H9 (cell line): ENCODE measurements around the gene ITGB6. TPM values are rescaled to one million over a fixed set of nuclear protein-coding genes. Genes with fewer than 3 reads are reported as not detected.

Experiments
- DNase-seq: peaks from one replicate; pipeline ENCODE4 v3.0.0-alpha.2; 2017
- H2AFZ ChIP-seq: one replicate; pipeline ENCODE4 v1.6.1; 2013; ENCODE audit warnings: mild to moderate bottlenecking, low read length, control low read depth, moderate library complexity
- H2AK5ac ChIP-seq: 2 replicates; pipeline ENCODE4 v1.6.1; 2013; ENCODE audit warnings: low read length, control low read depth, mixed read lengths; ENCODE audit not compliant: insufficient read length
- H2BK120ac ChIP-seq: one replicate; pipeline ENCODE4 v1.6.1; 2013; ENCODE audit warnings: low read depth, mild to moderate bottlenecking, low read length, control low read depth, inconsistent platforms; ENCODE audit not compliant: poor library complexity, severe bottlenecking
- H2BK12ac ChIP-seq: 2 replicates; pipeline ENCODE4 v1.6.1; 2013; ENCODE audit warnings: low read length, control low read depth, mixed read lengths, low read depth; ENCODE audit not compliant: insufficient read length
- H2BK15ac ChIP-seq: 2 replicates; pipeline ENCODE4 v1.6.1; 2013; ENCODE audit warnings: low read depth, low read length, control low read depth
- H2BK20ac ChIP-seq: one replicate; pipeline ENCODE4 v1.6.1; 2013; ENCODE audit warnings: low read depth, mild to moderate bottlenecking, low read length, control low read depth, inconsistent platforms; ENCODE audit not compliant: poor library complexity, severe bottlenecking
- H2BK5ac ChIP-seq: 2 replicates; pipeline ENCODE4 v1.6.1; 2013; ENCODE audit warnings: low read length, control low read depth, mixed read lengths; ENCODE audit not compliant: insufficient read length
- H3K14ac ChIP-seq: 2 replicates; pipeline ENCODE4 v1.6.1; 2013; ENCODE audit warnings: low read length, control low read depth; ENCODE audit not compliant: insufficient read depth
- H3K18ac ChIP-seq: 2 replicates; pipeline ENCODE4 v1.6.1; 2013; ENCODE audit warnings: low read depth, mild to moderate bottlenecking, mixed read lengths, low read length, control low read depth; ENCODE audit not compliant: insufficient read length
- H3K23ac ChIP-seq: 2 replicates; pipeline ENCODE4 v1.6.1; 2013; ENCODE audit warnings: low read length, control low read depth, mixed read lengths, low read depth; ENCODE audit not compliant: insufficient read length
- H3K23me2 ChIP-seq: 2 replicates; pipeline ENCODE4 v1.6.1; 2013; ENCODE audit warnings: low read depth, mild to moderate bottlenecking, mixed read lengths, low read length, control low read depth; ENCODE audit not compliant: insufficient read length, poor library complexity, severe bottlenecking
- H3K27ac ChIP-seq: 2 replicates; pipeline ENCODE4 v1.5.1; 2013; ENCODE audit warnings: low read length, control low read depth, mixed read lengths, low read depth; ENCODE audit not compliant: insufficient read length
- H3K27me3 ChIP-seq: 2 replicates; pipeline ENCODE4 v1.6.1; 2013; ENCODE audit warnings: low read length, control low read depth, inconsistent platforms; ENCODE audit not compliant: insufficient read depth
- H3K4ac ChIP-seq: 2 replicates; pipeline ENCODE4 v1.6.1; 2013; ENCODE audit warnings: low read depth, mild to moderate bottlenecking, control low read depth, inconsistent platforms, low read length, moderate library complexity
- H3K4me1 ChIP-seq: 2 replicates; pipeline ENCODE4 v1.6.1; 2013; ENCODE audit warnings: low read length, control low read depth, inconsistent platforms; ENCODE audit not compliant: insufficient read depth
- H3K4me2 ChIP-seq: 2 replicates; pipeline ENCODE4 v1.6.1; 2013; ENCODE audit warnings: low read length, control low read depth, mixed read lengths; ENCODE audit not compliant: insufficient read length, insufficient read depth
- H3K56ac ChIP-seq: 2 replicates; pipeline ENCODE4 v1.6.1; 2013; ENCODE audit warnings: low read depth, mild to moderate bottlenecking, mixed read lengths, low read length, control low read depth; ENCODE audit not compliant: insufficient read length
- H3K79me1 ChIP-seq: 2 replicates; pipeline ENCODE4 v1.6.1; 2013; ENCODE audit warnings: low read depth, mild to moderate bottlenecking, moderate library complexity, low read length, control low read depth, inconsistent platforms; ENCODE audit not compliant: insufficient read depth, poor library complexity, severe bottlenecking
- H3K79me2 ChIP-seq: 2 replicates; pipeline ENCODE4 v1.6.1; 2013; ENCODE audit warnings: low read length, control low read depth, inconsistent platforms; ENCODE audit not compliant: insufficient read depth
- H3K9ac ChIP-seq: 2 replicates; pipeline ENCODE4 v1.6.1; 2013; ENCODE audit warnings: low read length, control low read depth, mixed read lengths; ENCODE audit not compliant: insufficient read length; ENCODE audit errors: extremely low read depth
- H3K9me3 ChIP-seq: one replicate; pipeline ENCODE4 v1.6.1; 2013; ENCODE audit warnings: low read depth, low read length, inconsistent platforms; ENCODE audit not compliant: control insufficient read depth
- H3T11ph ChIP-seq: one replicate; pipeline ENCODE4 v1.6.1; 2013; ENCODE audit warnings: mild to moderate bottlenecking, low read length, control low read depth, inconsistent platforms
- H4K20me1 ChIP-seq: one replicate; pipeline ENCODE4 v1.6.1; 2013; ENCODE audit not compliant: control insufficient read depth, insufficient read length, insufficient read depth
- H4K5ac ChIP-seq: 2 replicates; pipeline ENCODE4 v1.6.1; 2013; ENCODE audit warnings: low read depth, mild to moderate bottlenecking, mixed read lengths, low read length, control low read depth; ENCODE audit not compliant: insufficient read length
- H4K8ac ChIP-seq: replicated peaks from 2 replicates; pipeline ENCODE4 v1.6.1; 2013; ENCODE audit warnings: low read length, control low read depth, mixed read lengths, low read depth; ENCODE audit not compliant: insufficient read length
- H4K91ac ChIP-seq: 2 replicates; pipeline ENCODE4 v1.6.1; 2013; ENCODE audit warnings: low read depth, mild to moderate bottlenecking, moderate library complexity, mixed read lengths, low read length, control low read depth; ENCODE audit not compliant: insufficient read length
- H3K27ac Mint-ChIP-seq, 3 experiments: 2 replicates in 2 of 3; 3 replicates in 1 of 3; pipeline ENCODE4 v1.8.0; 2020 to 2021; ENCODE audit warnings: mixed read lengths in 3 of 3, mild to moderate bottlenecking in 1 of 3, moderate library complexity in 1 of 3
- H3K27me3 Mint-ChIP-seq: 2 replicates; pipeline ENCODE4 v1.8.0; 2021; ENCODE audit warnings: low read depth, mild to moderate bottlenecking, moderate library complexity, mixed read lengths
- H3K36me3 Mint-ChIP-seq, 3 experiments: 2 replicates in 2 of 3; 3 replicates in 1 of 3; pipeline ENCODE4 v1.8.0; 2020 to 2021; ENCODE audit warnings: low read depth in 3 of 3, mixed read lengths in 3 of 3; ENCODE audit not compliant: insufficient read depth in 1 of 3
- H3K4me1 Mint-ChIP-seq, 2 experiments: 2 replicates each; pipeline ENCODE4 v1.8.0; 2020; ENCODE audit warnings: mixed read lengths in 2 of 2
- H3K4me3 Mint-ChIP-seq, 2 experiments: 2 replicates in 1 of 2; 3 replicates in 1 of 2; pipeline ENCODE4 v1.8.0; 2020 to 2021; ENCODE audit warnings: mild to moderate bottlenecking in 2 of 2, mixed read lengths in 2 of 2, moderate library complexity in 1 of 2
- H3K9me3 Mint-ChIP-seq, 2 experiments: 2 replicates in 1 of 2; 3 replicates in 1 of 2; pipeline ENCODE4 v1.8.0; 2020; ENCODE audit warnings: mild to moderate bottlenecking in 2 of 2, mixed read lengths in 2 of 2, moderate library complexity in 1 of 2
- WGBS: extraction: QIAGEN DNeasy Blood & Tissue Kit; methylation state at CpG from one replicate; pipeline ENCODE4 v1.1.7; 2013; ENCODE audit warnings: missing lambda C conversion rate, low lambda C conversion rate, mixed read lengths; ENCODE audit not compliant: insufficient read length; ENCODE audit errors: extremely low coverage; 5-methylcytosine and 5-hydroxymethylcytosine counted together
- total RNA-seq: library from RNA; stranded (reverse); gene quantifications from 2 replicates; pipeline ENCODE4 v1.2.1, GENCODE V29; 2021
- TF ChIP-seq, protein P1 (sequence below): fragments of 200-600 bp; sonication (generic); conservative IDR thresholded peaks from 3 replicates; pipeline ENCODE4 v1.8.0; 2021; ENCODE audit warnings: antibody characterized with exemption, mild to moderate bottlenecking

Gene ITGB6
- total RNA-seq, 1 experiment from 2014 or later: not detected

DNA sequence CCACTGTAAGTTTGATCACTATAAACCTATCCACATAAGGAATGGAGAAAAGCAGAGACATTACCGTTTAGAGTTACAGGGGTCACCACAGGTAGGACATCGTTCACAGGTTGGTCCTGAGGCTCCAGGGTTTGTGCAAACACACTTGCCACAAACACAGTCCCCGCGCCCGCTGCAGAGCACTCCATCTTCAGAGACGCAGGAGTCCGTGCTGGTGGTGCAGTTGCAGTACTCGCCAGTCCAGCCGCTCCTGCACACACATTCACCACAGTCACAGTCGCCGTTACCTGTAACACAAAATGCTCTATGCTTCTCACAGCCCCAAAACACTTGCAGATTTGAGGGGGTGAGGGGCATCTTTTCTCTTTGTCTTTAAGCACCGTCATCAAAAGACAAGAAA is 73.8 kb downstream of the ITGB6 start:
- no peaks in the 10 kb centered on the region; the same call in 1 of the 2 replicates for H3K27me3 Mint-ChIP-seq

More for the DNA sequence above, 73.8 kb downstream of the ITGB6 start:
- WGBS: no CpG with 5 or more reads among the region's 12 CpGs
- Histone ChIP-seq H4K20me1 (no peaks in the 10 kb centered on the region), H2BK120ac (no peak overlapping the region), H3K23ac (no peak overlapping the region), H3K27me3 (no peaks in the 10 kb centered on the region), H3T11ph (no peak overlapping the region), H2BK5ac (no peak overlapping the region), H3K23me2 (no peaks in the 10 kb centered on the region), H2BK12ac (no peak overlapping the region), H3K4me2 (no peak overlapping the region), H3K9ac (no peak overlapping the region), H3K18ac (no peak overlapping the region), H2BK15ac (no peak overlapping the region), H3K79me1 (no peaks in the 10 kb centered on the region), H2AFZ (no peak overlapping the region), H3K4ac (no peak overlapping the region), H4K91ac (no peak overlapping the region), H2AK5ac (no peak overlapping the region), H3K9me3 (no peaks in the 10 kb centered on the region), H2BK20ac (no peak overlapping the region), H3K14ac (no peak overlapping the region), H3K56ac (no peak overlapping the region), H4K8ac (no peak overlapping the region), H3K27ac (no peak overlapping the region), H3K79me2 (no peaks in the 10 kb centered on the region), H4K5ac (no peak overlapping the region), H3K4me1 (no peaks in the 10 kb centered on the region)
- H3K4me3 Mint-ChIP-seq: no peak overlapping the region
- TF ChIP-seq, protein P1, sequence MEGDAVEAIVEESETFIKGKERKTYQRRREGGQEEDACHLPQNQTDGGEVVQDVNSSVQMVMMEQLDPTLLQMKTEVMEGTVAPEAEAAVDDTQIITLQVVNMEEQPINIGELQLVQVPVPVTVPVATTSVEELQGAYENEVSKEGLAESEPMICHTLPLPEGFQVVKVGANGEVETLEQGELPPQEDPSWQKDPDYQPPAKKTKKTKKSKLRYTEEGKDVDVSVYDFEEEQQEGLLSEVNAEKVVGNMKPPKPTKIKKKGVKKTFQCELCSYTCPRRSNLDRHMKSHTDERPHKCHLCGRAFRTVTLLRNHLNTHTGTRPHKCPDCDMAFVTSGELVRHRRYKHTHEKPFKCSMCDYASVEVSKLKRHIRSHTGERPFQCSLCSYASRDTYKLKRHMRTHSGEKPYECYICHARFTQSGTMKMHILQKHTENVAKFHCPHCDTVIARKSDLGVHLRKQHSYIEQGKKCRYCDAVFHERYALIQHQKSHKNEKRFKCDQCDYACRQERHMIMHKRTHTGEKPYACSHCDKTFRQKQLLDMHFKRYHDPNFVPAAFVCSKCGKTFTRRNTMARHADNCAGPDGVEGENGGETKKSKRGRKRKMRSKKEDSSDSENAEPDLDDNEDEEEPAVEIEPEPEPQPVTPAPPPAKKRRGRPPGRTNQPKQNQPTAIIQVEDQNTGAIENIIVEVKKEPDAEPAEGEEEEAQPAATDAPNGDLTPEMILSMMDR: no peak
- peaks cover 8 to 9% of the 10 kb centered on the region in 2 experiments for H3K4me1 Mint-ChIP-seq
- DNase-seq: no peak
- no peak overlapping the region for H3K27ac Mint-ChIP-seq
- H3K36me3 Mint-ChIP-seq: no peaks in the 10 kb centered on the region
- no peaks in the 10 kb centered on the region for H3K9me3 Mint-ChIP-seq
